ENCODE results near the gene EPX.
A peak's percentile ranks its signal among the peaks of the same experiment; 100 is the strongest.
"Not testable (repeated sequence)": the region's sequence is repeated elsewhere in the genome, so short reads cannot be mapped to it uniquely, and the experiment has no call there.

EPX gene

DNA sequence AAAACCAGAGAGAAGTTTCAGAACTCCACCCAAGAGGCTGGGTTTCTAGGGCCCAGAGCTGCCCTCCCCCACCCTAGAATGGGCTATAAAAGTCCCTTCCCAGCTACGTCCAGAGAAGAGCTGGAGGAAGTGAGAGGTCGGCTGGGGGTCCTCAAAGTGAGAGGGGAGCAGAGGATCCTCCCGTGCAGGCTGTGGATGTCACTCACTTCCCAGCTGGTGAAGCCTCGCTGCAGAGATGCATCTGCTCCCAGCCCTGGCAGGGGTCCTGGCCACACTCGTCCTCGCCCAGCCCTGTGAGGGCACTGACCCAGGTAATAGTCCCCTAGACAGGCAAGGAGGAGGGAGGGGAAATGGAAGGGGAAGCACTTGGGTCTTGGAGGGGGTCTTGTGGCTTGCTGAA lies at the start of gene EPX:
TSS of gene EPX (plus strand) at position 115 of the 400 bp plus-strand sequence. CDS start at position 236, 121 bp downstream.
- no peak for DNase-seq (ENCODE audit: low read depth)

DNA sequence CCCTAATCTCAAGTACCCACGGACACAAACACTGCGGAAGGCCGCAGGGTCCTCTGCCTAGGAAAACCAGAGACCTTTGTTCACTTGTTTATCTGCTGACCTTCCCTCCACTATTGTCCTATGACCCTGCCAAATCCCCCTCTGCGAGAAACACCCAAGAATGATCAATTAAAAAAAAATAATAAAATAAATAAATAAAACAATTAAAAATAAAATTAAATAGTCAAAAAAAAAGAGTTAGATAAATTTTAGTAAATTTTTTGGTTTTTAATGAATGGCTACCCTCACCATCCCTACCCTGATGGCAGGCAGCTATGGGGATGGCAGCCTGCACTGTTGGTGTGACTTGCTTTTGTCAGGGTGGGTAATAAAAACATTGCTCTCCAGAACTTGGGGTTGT lies 49.2 kb upstream of the EPX start:
- not testable (repeated sequence) for DNase-seq (ENCODE audit: low read depth)

DNA sequence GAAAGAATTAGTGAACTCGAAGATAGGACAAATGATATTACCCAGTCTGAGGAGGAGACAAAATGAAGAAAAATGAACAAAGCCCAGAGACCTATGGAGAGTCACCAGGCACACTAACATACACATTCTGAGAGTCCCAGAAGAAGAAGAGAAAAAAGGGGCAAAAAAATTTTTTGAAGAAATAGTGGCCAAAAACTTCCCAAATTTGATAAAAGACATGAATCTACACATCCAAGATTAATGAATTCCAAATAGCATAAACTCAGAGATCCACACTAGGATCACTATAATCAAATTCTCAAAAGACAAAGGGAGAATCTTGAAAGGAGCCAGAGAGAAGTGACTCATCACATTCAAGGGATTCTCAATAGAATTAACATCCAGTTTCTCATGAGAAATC lies 47.7 kb upstream of the EPX start:
- DNase-seq (ENCODE audit: low read depth) = no peak

- no peak for DNase-seq (ENCODE audit: low read depth)
These were observed 44.5 kb upstream of the EPX start, which contains the start of gene OR4D1 for GRCh38 chr17:58147930-58148434. OR4D1 (plus strand) TSS chr17:58148384; CDS start chr17:58155154, 6,770 bp downstream.

- DNase-seq (ENCODE audit: low read depth) = no peak
These were observed 43.9 kb upstream of the EPX start for GRCh38 chr17:58148609-58149008.

- DNase-seq (ENCODE audit: low read depth) = no peak
These were observed 42.1 kb upstream of the EPX start for GRCh38 chr17:58150394-58150793.

GRCh38 chr17:58153046-58153445 lies 39.5 kb upstream of the EPX start:
- DNase-seq (ENCODE audit: low read depth) = peak; percentile 13

GRCh38 chr17:58153671-58154070 lies 38.9 kb upstream of the EPX start:
- no peak for DNase-seq (ENCODE audit: low read depth)

DNA sequence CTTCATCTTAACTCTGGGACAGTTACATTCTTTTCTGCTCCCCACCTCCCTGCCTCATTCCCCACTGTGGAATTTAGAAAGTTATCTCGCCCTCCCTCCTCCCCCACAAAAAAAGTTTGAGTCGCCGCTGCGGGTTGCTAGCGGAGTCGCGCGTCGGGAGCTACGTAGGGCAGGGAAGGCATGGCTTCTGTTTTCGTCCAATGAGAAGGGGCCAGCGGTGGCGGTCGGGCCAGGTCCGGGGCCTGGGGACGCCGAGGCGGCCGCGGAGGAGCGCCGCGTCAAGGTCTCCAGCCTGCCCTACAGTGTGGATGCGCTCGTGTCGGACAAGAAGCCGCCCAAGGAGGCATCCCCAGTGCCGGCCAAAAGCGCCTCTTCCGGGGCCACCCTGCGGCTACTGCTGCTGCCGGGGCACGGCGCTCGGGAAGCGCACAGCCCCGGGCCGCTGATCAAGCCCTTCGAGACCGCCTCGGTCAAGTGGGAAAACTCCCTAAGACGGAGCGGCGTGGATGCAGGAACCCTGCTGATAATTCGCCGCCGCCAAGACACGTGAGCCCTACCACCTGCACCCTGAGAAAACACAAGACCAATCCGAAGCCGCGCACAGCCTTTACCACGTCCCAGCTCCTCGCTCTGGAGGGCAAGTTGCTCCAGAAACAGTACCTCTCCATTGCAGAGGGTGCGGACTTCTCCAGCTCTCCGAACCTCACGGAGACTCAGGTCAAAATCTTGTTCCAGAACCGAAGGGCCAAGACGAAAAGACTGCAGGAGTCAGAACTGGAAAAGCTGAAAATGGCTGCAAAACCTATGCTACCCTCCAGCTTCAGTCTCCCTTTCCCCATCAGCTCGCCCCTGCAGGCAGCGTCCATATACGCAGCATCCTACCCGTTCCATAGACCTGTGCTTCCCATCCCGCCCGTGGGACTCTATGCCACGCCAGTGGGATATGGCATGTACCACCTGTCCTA lies 35.4 kb upstream of the EPX start:
- DNase-seq (ENCODE audit: low read depth) = peak; percentile 21

- no peak for DNase-seq (ENCODE audit: low read depth)
These were observed 34.3 kb upstream of the EPX start for GRCh38 chr17:58158181-58158580.

DNA sequence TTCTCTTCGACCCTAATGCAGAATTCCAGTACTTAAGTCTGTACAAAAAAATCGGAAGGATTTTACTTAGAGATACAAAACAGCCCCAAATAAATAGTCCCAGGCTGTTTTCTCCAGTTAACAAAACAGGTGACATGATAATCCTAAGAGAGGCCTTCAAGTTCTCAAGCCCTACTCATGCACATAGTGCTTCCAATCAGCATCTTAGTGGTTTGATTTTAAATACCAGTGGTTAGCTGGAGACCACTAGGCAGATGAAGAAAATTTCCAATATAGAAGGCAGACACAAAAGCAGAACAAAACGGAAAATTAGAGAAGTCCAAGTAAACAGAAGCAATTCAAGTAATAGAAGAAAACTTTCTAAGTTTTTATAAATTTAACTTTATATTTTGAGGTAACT lies 31.0 kb upstream of the EPX start:
- DNase-seq (ENCODE audit: low read depth) = no peak

GRCh38 chr17:58165981-58166380 lies 26.5 kb upstream of the EPX start:
- no peak for DNase-seq (ENCODE audit: low read depth)

DNA sequence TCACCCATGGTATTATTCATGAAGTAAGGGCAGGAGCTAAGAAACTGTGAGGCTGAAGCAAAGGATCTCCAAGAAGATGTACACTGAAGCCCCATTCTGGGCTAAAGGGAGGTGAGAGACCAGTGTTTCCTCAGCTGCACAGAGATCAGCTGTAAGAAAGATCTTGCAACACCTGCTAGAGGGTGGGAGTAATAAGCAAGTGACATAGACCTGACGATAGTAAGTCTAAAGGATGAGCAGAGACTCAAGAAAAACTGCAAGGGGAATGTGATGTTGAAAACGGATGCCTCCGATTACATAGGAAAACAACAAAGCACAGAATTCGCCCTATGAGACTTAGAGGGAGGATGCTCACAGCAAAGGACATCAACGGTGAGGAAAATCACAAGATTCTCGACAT lies 25.8 kb upstream of the EPX start, which contains the start of gene OR4D2:
TSS of gene OR4D2 (plus strand) at position 301 of the 400 bp plus-strand sequence. CDS start 2,674 bp downstream, outside the sequence.
- no peak for DNase-seq (ENCODE audit: low read depth)

- no peak for DNase-seq (ENCODE audit: low read depth)
These were observed 21.9 kb upstream of the EPX start for GRCh38 chr17:58170622-58171021.

GRCh38 chr17:58172369-58173071 lies 20.0 kb upstream of the EPX start:
- no peak for DNase-seq (ENCODE audit: low read depth)

GRCh38 chr17:58174871-58175270 lies 17.7 kb upstream of the EPX start:
- no peak for DNase-seq (ENCODE audit: low read depth)

- no peak for DNase-seq (ENCODE audit: low read depth)
These were observed 16.3 kb upstream of the EPX start for GRCh38 chr17:58176200-58176599.

GRCh38 chr17:58181796-58182195 lies 10.7 kb upstream of the EPX start:
- no peak for DNase-seq (ENCODE audit: low read depth)

DNA sequence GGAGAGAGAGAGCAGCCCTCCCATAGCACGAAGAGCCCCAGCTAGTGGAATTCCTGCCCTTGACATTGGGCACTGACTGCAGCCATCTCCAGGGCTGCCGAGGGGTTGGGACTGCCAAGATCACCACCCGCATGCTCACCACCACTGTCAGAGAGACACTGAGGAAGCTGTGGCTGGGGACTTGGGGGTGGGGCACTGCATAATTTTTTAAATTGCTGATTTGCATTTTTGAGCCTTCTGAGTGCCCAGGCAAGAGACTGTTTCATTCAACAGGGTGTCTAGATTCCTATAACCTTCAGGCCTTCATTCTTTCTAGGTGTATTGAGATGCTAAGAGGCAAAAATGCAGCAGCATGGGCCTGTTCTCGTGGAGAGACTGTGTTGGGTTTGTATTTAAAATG lies 9.0 kb upstream of the EPX start:
- DNase-seq (ENCODE audit: low read depth) = no peak

GRCh38 chr17:58184308-58184985 lies 8.1 kb upstream of the EPX start:
- DNase-seq (ENCODE audit: low read depth) = no peak

- DNase-seq (ENCODE audit: low read depth) = no peak
These were observed 7.4 kb upstream of the EPX start for GRCh38 chr17:58184986-58185761.

All from stimulated activated CD8-positive, alpha-beta memory T cell treated with anti-CD3 and anti-CD28 coated beads, Interleukin-12 subunit alpha, Interleukin-12 subunit beta, amount 100 ng/mL, for 4 hours (primary cell).